Muscle of leg (tissue), 11 donors: Measurements from ENCODE around the gene BSG. TPM values are rescaled to one million over a fixed set of nuclear protein-coding genes. Genes with fewer than 3 reads are reported as not detected.

Source experiments
- DNase-seq: peaks from one replicate; pipeline ENCODE4 v3.0.0; 2013
- H3K27ac ChIP-seq: one replicate; pipeline ENCODE4 v1.5.1; 2013; ENCODE audit warnings: mild to moderate bottlenecking, low read length, control low read depth
- H3K27me3 ChIP-seq: one replicate; pipeline ENCODE4 v1.6.1; 2013; ENCODE audit warnings: low read length; ENCODE audit not compliant: control insufficient read depth, insufficient read depth
- H3K36me3 ChIP-seq: one replicate; pipeline ENCODE4 v1.6.1; 2013; ENCODE audit warnings: low read length; ENCODE audit not compliant: control insufficient read depth, insufficient read depth
- H3K4me1 ChIP-seq: one replicate; pipeline ENCODE4 v1.6.1; 2013; ENCODE audit warnings: low read length; ENCODE audit not compliant: control insufficient read depth, insufficient read depth
- H3K4me3 ChIP-seq: one replicate; pipeline ENCODE4 v1.5.1; 2013; ENCODE audit warnings: low read length, control low read depth
- H3K9me3 ChIP-seq: replicated peaks from 2 replicates; pipeline ENCODE4 v1.6.1; 2013; ENCODE audit warnings: low read depth, low read length; ENCODE audit not compliant: control insufficient read depth
- WGBS: methylation state at CpG from one replicate; pipeline ENCODE4 v1.1.5; 2013; ENCODE audit warnings: missing lambda C conversion rate; ENCODE audit not compliant: insufficient coverage; 5-methylcytosine and 5-hydroxymethylcytosine counted together
- polyA plus RNA-seq, 8 donors: library from polyadenylated mRNA; unstranded; fragments of 120-200 nt; gene quantifications; one replicate each; pipeline versions ENCODE4 v1.2.1 to v1.2.3, GENCODE V29; 2013; ENCODE audit warnings: inconsistent platforms in 1 of 8, low replicate concordance in 1 of 8; ENCODE audit not compliant: insufficient read length in 8 of 8, insufficient read depth in 1 of 8
- total RNA-seq: library from RNA; stranded (reverse); fragments of 120-200 nt; gene quantifications from one replicate; pipeline ENCODE4 v1.2.4, GENCODE V29; 2013

Gene BSG
- total and polyA plus RNA-seq, 9 donors: 160 to 260 (median 221) TPM

GRCh38 chr19:539429-540030, 32.9 kb upstream of the BSG start:
- WGBS: 86% methylated on average over 24 of the region's 30 CpGs
- no peak for DNase-seq
- Histone ChIP-seq H3K27me3 (no peaks in the 10 kb centered on the region), H3K4me3 (no peak overlapping the region), H3K4me1 (peaks cover 4% of the 10 kb centered on the region), H3K36me3 (peaks cover 68% of the 10 kb centered on the region), H3K9me3 (no peaks in the 10 kb centered on the region), H3K27ac (no peak overlapping the region)

GRCh38 chr19:540867-541637, 31.3 kb upstream of the BSG start:
- H3K27ac ChIP-seq: no peak overlapping the region
- H3K4me1 ChIP-seq: no peaks in the 10 kb centered on the region
- no peak overlapping the region for H3K4me3 ChIP-seq
- H3K27me3 ChIP-seq: no peaks in the 10 kb centered on the region
- H3K9me3 ChIP-seq: no peaks in the 10 kb centered on the region
- no peak for DNase-seq
- peaks cover 54% of the 10 kb centered on the region for H3K36me3 ChIP-seq
- WGBS: 84% methylated on average over 51 of the region's 51 CpGs

GRCh38 chr19:541699-542098, 30.7 kb upstream of the BSG start:
- H3K27me3 ChIP-seq: no peaks in the 10 kb centered on the region
- H3K4me1 ChIP-seq: no peaks in the 10 kb centered on the region
- 78% methylated on average over 19 of the region's 26 CpGs for WGBS
- no peaks in the 10 kb centered on the region for H3K9me3 ChIP-seq
- H3K36me3 ChIP-seq: peaks cover 48% of the 10 kb centered on the region
- H3K4me3 ChIP-seq: no peak overlapping the region
- no peak overlapping the region for H3K27ac ChIP-seq
- no peak for DNase-seq

- H3K36me3 ChIP-seq: peaks cover 43% of the 10 kb centered on the region
- H3K4me3 ChIP-seq: no peak overlapping the region
- H3K27ac ChIP-seq: no peak overlapping the region
- DNase-seq: no peak
- 81% methylated on average over 34 of the region's 34 CpGs for WGBS
- H3K4me1 ChIP-seq: no peaks in the 10 kb centered on the region
- no peaks in the 10 kb centered on the region for H3K9me3 ChIP-seq
- H3K27me3 ChIP-seq: peaks cover under 1% of the 10 kb centered on the region
Observed at GRCh38 chr19:542173-542866, 30.1 kb upstream of the BSG start.

GRCh38 chr19:543910-544608, 28.3 kb upstream of the BSG start, which contains the start of gene GZMM:
Gene GZMM (plus strand): TSS chr19:544053. CDS start chr19:544072, 19 bp downstream.
- Histone ChIP-seq H3K4me3 (no peak within 1 kb of the TSS), H3K9me3 (no peaks in the 10 kb centered on the region), H3K4me1 (no peaks in the 10 kb centered on the region), H3K27ac (no peak within 1 kb of the TSS), H3K27me3 (peaks cover 2% of the 10 kb centered on the region), H3K36me3 (peaks cover 28% of the 10 kb centered on the region)
- 62% methylated on average over 16 of the region's 31 CpGs for WGBS
- no peak for DNase-seq

- WGBS: 83% methylated on average over 14 of the region's 15 CpGs
- no peak overlapping the region for H3K4me3 ChIP-seq
Observed at GRCh38 chr19:547117-547516, 25.3 kb upstream of the BSG start.

GRCh38 chr19:547836-548720, 24.3 kb upstream of the BSG start:
- Histone ChIP-seq H3K27ac (no peak overlapping the region), H3K9me3 (no peaks in the 10 kb centered on the region), H3K27me3 (peaks cover 8% of the 10 kb centered on the region), H3K4me1 (no peaks in the 10 kb centered on the region), H3K4me3 (no peak overlapping the region), H3K36me3 (peaks cover 2% of the 10 kb centered on the region)
- no peak for DNase-seq
- 85% methylated on average over 19 of the region's 26 CpGs for WGBS

More at GRCh38 chr19:547117-547516, 25.3 kb upstream of the BSG start:
- H3K27ac ChIP-seq: no peak overlapping the region
- H3K9me3 ChIP-seq: no peaks in the 10 kb centered on the region
- no peak for DNase-seq
- H3K36me3 ChIP-seq: peaks cover 8% of the 10 kb centered on the region
- peaks cover 6% of the 10 kb centered on the region for H3K27me3 ChIP-seq
- H3K4me1 ChIP-seq: no peaks in the 10 kb centered on the region

- peaks cover 8% of the 10 kb centered on the region for H3K27me3 ChIP-seq
- H3K4me3 ChIP-seq: no peak overlapping the region
- H3K4me1 ChIP-seq: no peaks in the 10 kb centered on the region
- 68% methylated on average over 39 of the region's 52 CpGs for WGBS
- no peak for DNase-seq
- H3K36me3 ChIP-seq: no peaks in the 10 kb centered on the region
- no peaks in the 10 kb centered on the region for H3K9me3 ChIP-seq
- H3K27ac ChIP-seq: no peak overlapping the region
Observed at GRCh38 chr19:548886-549830, 23.2 kb upstream of the BSG start.
